Ishikawa (cell line): ENCODE data around the gene MAGI2.

Source experiments
- CEBPB ChIP-seq: IDR thresholded peaks from 2 replicates; pipeline ENCODE4 v1.6.1; 2012
- CREB1 ChIP-seq: IDR thresholded peaks from 2 replicates; pipeline ENCODE4 v1.6.1; 2012; ENCODE audit warnings: low read depth
- EGR1 ChIP-seq: IDR thresholded peaks from 2 replicates; pipeline ENCODE4 v1.6.1; 2012
- EP300 ChIP-seq: IDR thresholded peaks from 2 replicates; pipeline ENCODE4 v1.6.1; 2012; ENCODE audit warnings: borderline replicate concordance
- FOXM1 ChIP-seq: IDR thresholded peaks from 2 replicates; pipeline ENCODE4 v1.6.1; 2012; ENCODE audit warnings: low read depth, borderline replicate concordance
- MAX ChIP-seq: IDR thresholded peaks from 2 replicates; pipeline ENCODE4 v1.6.1; 2012
- RAD21 ChIP-seq: IDR thresholded peaks from 2 replicates; pipeline ENCODE4 v1.6.1; 2012; ENCODE audit warnings: low read depth
- REST ChIP-seq: IDR thresholded peaks from 2 replicates; pipeline ENCODE4 v1.6.1; 2012; ENCODE audit warnings: low read depth, mild to moderate bottlenecking
- TAF1 ChIP-seq: IDR thresholded peaks from 2 replicates; pipeline ENCODE4 v1.6.1; 2012; ENCODE audit warnings: low read depth, mild to moderate bottlenecking
- TCF12 ChIP-seq: IDR thresholded peaks from 2 replicates; pipeline ENCODE4 v1.6.1; 2012; ENCODE audit warnings: low read depth
- TEAD4 ChIP-seq: IDR thresholded peaks from 2 replicates; pipeline ENCODE4 v1.6.1; 2012
- USF1 ChIP-seq: IDR thresholded peaks from 2 replicates; pipeline ENCODE4 v1.6.1; 2012
- YY1 ChIP-seq: IDR thresholded peaks from 2 replicates; pipeline ENCODE4 v1.6.1; 2012; ENCODE audit warnings: low read depth
- ZBTB7A ChIP-seq: IDR thresholded peaks from 2 replicates; pipeline ENCODE4 v1.6.1; 2012; ENCODE audit warnings: low read depth

GRCh38 chr7:79471699-79472098 lies 18.2 kb upstream of the MAGI2 start:
- no peak for TF ChIP-seq TAF1
- no peak for TF ChIP-seq EP300
- no peak for TF ChIP-seq TCF12
- no peak for TF ChIP-seq RAD21
- no peak for TF ChIP-seq REST
- no peak for TF ChIP-seq CEBPB
- no peak for TF ChIP-seq EGR1
- no peak for TF ChIP-seq FOXM1
- no peak for TF ChIP-seq YY1
- no peak for TF ChIP-seq ZBTB7A
- TF ChIP-seq MAX, result no peak
- no peak for TF ChIP-seq TEAD4
- no peak for TF ChIP-seq CREB1
- no peak for TF ChIP-seq USF1
